Measurements from ENCODE around the gene ZSWIM8.
"Not testable (repeated sequence)": the region's sequence is repeated elsewhere in the genome, so short reads cannot be mapped to it uniquely, and the experiment has no call there.

Gene ZSWIM8

GRCh38 chr10:73795491-73795890 lies 10.1 kb downstream of the ZSWIM8 start:
- DNase-seq (ENCODE audit: low read depth in 2 of 2): not testable (repeated sequence)

- DNase-seq (ENCODE audit: low read depth in 2 of 2): not testable (repeated sequence)
These were observed 10.6 kb downstream of the ZSWIM8 start for GRCh38 chr10:73796035-73796434.

- DNase-seq (ENCODE audit: low read depth in 2 of 2): no peak
These were observed 11.4 kb downstream of the ZSWIM8 start for GRCh38 chr10:73796766-73797165.

- no peak for DNase-seq (ENCODE audit: low read depth in 2 of 2)
These were observed 12.1 kb downstream of the ZSWIM8 start for GRCh38 chr10:73797324-73798025.

GRCh38 chr10:73798087-73798486 lies 12.7 kb downstream of the ZSWIM8 start:
- no peak for DNase-seq (ENCODE audit: low read depth in 2 of 2)

- no peak for DNase-seq (ENCODE audit: low read depth in 2 of 2)
These were observed 13.6 kb downstream of the ZSWIM8 start for GRCh38 chr10:73798927-73799560.

GRCh38 chr10:73799899-73800559 lies 14.6 kb downstream of the ZSWIM8 start:
- DNase-seq (ENCODE audit: low read depth in 2 of 2): no peak

- no peak for DNase-seq (ENCODE audit: low read depth in 2 of 2)
These were observed 15.3 kb downstream of the ZSWIM8 start for GRCh38 chr10:73800560-73801252.

GRCh38 chr10:73801253-73801590 lies 15.8 kb downstream of the ZSWIM8 start:
- no peak for DNase-seq (ENCODE audit: low read depth in 2 of 2)

GRCh38 chr10:73802276-73802991 lies 17.0 kb downstream of the ZSWIM8 start:
- DNase-seq (ENCODE audit: low read depth in 2 of 2): no peak

GRCh38 chr10:73803680-73804286 lies 18.4 kb downstream of the ZSWIM8 start:
- no peak for DNase-seq (ENCODE audit: low read depth in 2 of 2)

- no peak for DNase-seq (ENCODE audit: low read depth in 2 of 2)
These were observed 21.0 kb downstream of the ZSWIM8 start for GRCh38 chr10:73806176-73806950.

- DNase-seq (ENCODE audit: low read depth in 2 of 2): no peak
These were observed 22.1 kb downstream of the ZSWIM8 start for GRCh38 chr10:73807471-73807870.

- DNase-seq (ENCODE audit: low read depth in 2 of 2): no peak
These were observed 22.8 kb downstream of the ZSWIM8 start for GRCh38 chr10:73808021-73808815.

GRCh38 chr10:73809061-73809818 lies 23.8 kb downstream of the ZSWIM8 start:
- DNase-seq (ENCODE audit: low read depth in 2 of 2): no peak

- DNase-seq (ENCODE audit: low read depth in 2 of 2): no peak
These were observed 24.9 kb downstream of the ZSWIM8 start for GRCh38 chr10:73810358-73810734.

- peak; percentile 33 to 36 for DNase-seq (ENCODE audit: low read depth in 2 of 2)
These were observed 25.5 kb downstream of the ZSWIM8 start for GRCh38 chr10:73810735-73811465.

GRCh38 chr10:73812657-73813056 lies 27.3 kb downstream of the ZSWIM8 start:
- DNase-seq (ENCODE audit: low read depth in 2 of 2): no peak
